Measurements from ENCODE around the gene LBP.
"Not testable (repeated sequence)": the region's sequence is repeated elsewhere in the genome, so short reads cannot be mapped to it uniquely, and the experiment has no call there.

Gene LBP

GRCh38 chr20:38331814-38332213 lies 14.5 kb upstream of the LBP start:
- Histone ChIP-seq H3K36me3 (replicated peaks) (no peaks in the 10 kb centered on the region), H3K27ac (no peak overlapping the region), H3K4me3 (ENCODE audit: low read depth, low read length) (no peak overlapping the region), H3K27me3 (replicated peaks) (peaks cover 13% of the 10 kb centered on the region)
- DNase-seq: no peak
- TF ChIP-seq, protein P1, sequence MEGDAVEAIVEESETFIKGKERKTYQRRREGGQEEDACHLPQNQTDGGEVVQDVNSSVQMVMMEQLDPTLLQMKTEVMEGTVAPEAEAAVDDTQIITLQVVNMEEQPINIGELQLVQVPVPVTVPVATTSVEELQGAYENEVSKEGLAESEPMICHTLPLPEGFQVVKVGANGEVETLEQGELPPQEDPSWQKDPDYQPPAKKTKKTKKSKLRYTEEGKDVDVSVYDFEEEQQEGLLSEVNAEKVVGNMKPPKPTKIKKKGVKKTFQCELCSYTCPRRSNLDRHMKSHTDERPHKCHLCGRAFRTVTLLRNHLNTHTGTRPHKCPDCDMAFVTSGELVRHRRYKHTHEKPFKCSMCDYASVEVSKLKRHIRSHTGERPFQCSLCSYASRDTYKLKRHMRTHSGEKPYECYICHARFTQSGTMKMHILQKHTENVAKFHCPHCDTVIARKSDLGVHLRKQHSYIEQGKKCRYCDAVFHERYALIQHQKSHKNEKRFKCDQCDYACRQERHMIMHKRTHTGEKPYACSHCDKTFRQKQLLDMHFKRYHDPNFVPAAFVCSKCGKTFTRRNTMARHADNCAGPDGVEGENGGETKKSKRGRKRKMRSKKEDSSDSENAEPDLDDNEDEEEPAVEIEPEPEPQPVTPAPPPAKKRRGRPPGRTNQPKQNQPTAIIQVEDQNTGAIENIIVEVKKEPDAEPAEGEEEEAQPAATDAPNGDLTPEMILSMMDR (IDR thresholded peaks at IDR 0.05; ENCODE audit: low read depth, low read length, missing control alignments): no peak
- in situ Hi-C loops (cut with HindIII; ENCODE audit: low pct_ligation_motif_present, low sequenced_read_pairs): no loop called here

DNA sequence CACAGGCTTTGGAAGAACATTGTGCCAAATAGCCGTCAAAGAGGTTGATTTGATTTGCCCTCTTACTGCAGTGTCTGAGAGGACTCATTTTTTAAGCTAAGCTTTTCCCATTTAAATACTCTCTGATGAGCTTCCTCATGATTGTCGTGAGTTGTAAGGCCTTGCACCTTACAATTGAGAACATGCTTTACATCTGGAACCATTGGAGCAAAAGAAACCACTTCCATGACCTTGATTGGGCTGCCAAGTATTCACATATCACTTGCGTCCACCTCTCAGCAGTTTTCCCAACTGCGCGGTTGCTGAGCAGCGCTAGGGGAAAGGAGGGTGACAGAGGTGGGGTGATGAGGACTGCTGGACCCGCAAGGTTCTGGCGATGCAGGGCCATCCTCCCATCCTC lies 12.3 kb upstream of the LBP start:
- Histone ChIP-seq H3K36me3 (replicated peaks) (no peaks in the 10 kb centered on the region), H3K27me3 (replicated peaks) (peaks cover 13% of the 10 kb centered on the region)
- DNase-seq: no peak

DNA sequence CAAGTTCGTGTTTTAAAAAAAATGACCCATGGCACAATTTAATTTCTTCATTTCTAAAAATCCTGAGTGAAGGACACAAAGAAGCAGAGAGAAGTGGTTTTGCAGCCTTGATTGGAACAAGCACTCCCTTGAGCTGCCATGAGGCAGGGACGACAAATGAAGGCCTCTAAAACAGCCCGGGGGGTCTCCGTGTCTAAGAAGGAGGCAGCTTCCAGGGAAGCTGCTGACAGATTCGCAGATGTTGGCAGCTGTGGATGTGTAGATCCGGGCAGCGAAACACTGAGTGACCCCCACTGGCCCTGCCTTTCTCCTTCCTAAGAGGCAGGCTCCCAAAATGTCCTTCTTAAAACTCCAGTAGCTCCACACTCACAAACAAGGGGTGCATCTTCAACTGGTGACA lies 9.6 kb upstream of the LBP start:
- TF ChIP-seq, protein P1 (IDR thresholded peaks at IDR 0.05; ENCODE audit: low read depth, low read length, missing control alignments): no peak
- DNase-seq: no peak
- no peak overlapping the region for H3K27ac ChIP-seq
- in situ Hi-C loops (cut with HindIII; ENCODE audit: low pct_ligation_motif_present, low sequenced_read_pairs): no loop called here
- H3K27me3 ChIP-seq (replicated peaks): peaks cover 11% of the 10 kb centered on the region
- H3K36me3 ChIP-seq (replicated peaks): no peaks in the 10 kb centered on the region
- no peak overlapping the region for H3K4me3 ChIP-seq (ENCODE audit: low read depth, low read length)

More for the DNA sequence above, 12.3 kb upstream of the LBP start:
- TF ChIP-seq, protein P1 (IDR thresholded peaks at IDR 0.05; ENCODE audit: low read depth, low read length, missing control alignments): no peak
- in situ Hi-C loops (cut with HindIII; ENCODE audit: low pct_ligation_motif_present, low sequenced_read_pairs): no loop called here
- Histone ChIP-seq H3K4me3 (ENCODE audit: low read depth, low read length) (no peak overlapping the region), H3K27ac (no peak overlapping the region)

GRCh38 chr20:38337561-38338140 lies 8.6 kb upstream of the LBP start:
- Histone ChIP-seq H3K27ac (no peak overlapping the region), H3K36me3 (replicated peaks) (no peaks in the 10 kb centered on the region), H3K4me3 (ENCODE audit: low read depth, low read length) (no peak overlapping the region), H3K27me3 (replicated peaks) (peaks cover 6% of the 10 kb centered on the region)
- peak; percentile 10 for DNase-seq
- TF ChIP-seq, protein P1 (IDR thresholded peaks at IDR 0.05; ENCODE audit: low read depth, low read length, missing control alignments): peak; percentile 68
- in situ Hi-C loops (cut with HindIII; ENCODE audit: low pct_ligation_motif_present, low sequenced_read_pairs): no loop called here

- Histone ChIP-seq H3K27me3 (replicated peaks) (peaks cover 4% of the 10 kb centered on the region), H3K36me3 (replicated peaks) (no peaks in the 10 kb centered on the region), H3K27ac (no peak overlapping the region), H3K4me3 (ENCODE audit: low read depth, low read length) (no peak overlapping the region)
- in situ Hi-C loops (cut with HindIII; ENCODE audit: low pct_ligation_motif_present, low sequenced_read_pairs): no loop called here
- TF ChIP-seq, protein P1 (IDR thresholded peaks at IDR 0.05; ENCODE audit: low read depth, low read length, missing control alignments): peak; percentile 53
- DNase-seq: peak; percentile 14
Measured at GRCh38 chr20:38338849-38339520, 7.3 kb upstream of the LBP start.

DNA sequence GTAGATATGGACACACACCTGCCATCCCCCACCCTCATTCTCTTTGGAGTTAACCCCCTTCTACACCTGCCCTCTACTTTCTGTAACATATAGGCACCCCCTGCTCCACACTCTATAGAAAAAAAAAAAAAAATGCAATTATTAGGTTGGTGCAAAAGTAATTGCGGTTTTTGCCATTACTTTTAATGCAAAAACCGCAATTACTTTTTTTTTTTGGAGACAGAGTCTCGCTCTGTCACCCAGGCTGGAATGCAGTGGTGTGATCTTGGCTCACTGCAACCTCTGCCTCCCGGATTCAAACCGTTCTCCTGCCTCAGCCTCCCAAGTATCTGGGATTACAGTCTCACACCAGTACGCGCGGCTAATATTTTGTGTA lies 6.8 kb upstream of the LBP start:
- H3K36me3 ChIP-seq (replicated peaks); in situ Hi-C loops (cut with HindIII; ENCODE audit: low pct_ligation_motif_present, low sequenced_read_pairs); H3K4me3 ChIP-seq (ENCODE audit: low read depth, low read length); H3K27ac ChIP-seq; H3K27me3 ChIP-seq (replicated peaks); DNase-seq: not testable (repeated sequence)
